GM21423 (cell line): ENCODE measurements around the gene CNR1.
"Not testable (repeated sequence)": the region's sequence is repeated elsewhere in the genome, so short reads cannot be mapped to it uniquely, and the experiment has no call there.

Experiments used
- ATAC-seq: cut with Tn5 transposase; IDR thresholded peaks from one replicate; pipeline ENCODE4 v1.9.1; 2021; ENCODE audit warnings: mild to moderate bottlenecking, moderate library complexity; ENCODE audit not compliant: unreplicated experiment

The CNR1 gene

DNA sequence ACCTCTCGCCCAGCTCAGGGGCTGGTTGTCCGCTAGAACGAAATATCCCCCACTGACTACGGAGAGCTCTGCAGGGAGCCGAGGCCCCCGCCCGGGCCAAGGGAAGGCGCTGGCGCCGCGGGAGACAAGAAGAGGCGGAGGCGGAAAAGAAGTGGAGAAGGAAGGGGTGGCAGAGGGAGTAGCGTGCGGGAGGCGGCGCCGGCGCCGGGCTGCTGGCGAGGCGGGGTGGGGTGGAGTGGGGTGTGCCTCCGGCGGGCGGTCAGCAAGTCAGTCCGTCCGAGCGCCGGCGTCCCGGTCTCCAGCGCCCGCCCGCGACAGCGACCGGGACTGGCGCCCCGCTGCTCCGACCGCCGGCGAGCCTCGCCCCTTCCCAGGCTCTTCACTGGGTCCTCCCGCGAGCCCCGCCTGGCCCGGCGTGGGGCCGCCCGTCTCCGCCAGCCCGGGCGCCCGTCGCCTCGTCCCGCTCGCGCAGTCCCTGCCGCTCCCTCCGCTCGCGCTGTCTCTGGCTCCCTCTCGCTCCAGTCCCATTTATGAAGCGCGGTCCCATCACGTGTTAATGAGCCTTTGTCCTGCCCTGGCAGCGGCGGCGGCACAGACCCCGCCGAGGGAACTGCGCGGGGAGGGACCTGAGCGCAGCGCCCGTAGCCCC, at the start of gene CNR1:
CNR1 (minus strand) TSS at position 504 of the 649 bp plus-strand sequence. CDS start 21,073 bp downstream, outside the sequence.
- peak; percentile 53 for ATAC-seq

DNA sequence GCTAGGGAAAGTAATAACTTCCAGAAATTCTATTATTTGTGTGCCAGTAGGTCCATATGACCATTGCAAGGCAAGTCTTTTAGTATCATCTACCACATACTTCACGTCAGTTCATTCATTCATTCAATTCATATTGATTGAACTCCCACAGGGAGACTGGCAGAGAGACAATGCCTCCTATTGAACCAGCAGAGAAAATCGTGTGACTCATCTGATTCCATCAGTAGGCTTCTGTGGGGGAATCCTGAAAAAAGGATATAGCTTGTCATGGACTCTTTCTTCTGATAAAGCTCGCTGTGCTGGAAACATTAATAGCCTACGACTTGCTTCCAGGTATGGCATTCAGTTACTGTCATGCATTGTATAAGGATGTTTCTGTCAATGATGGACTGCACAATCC, 45.3 kb upstream of the CNR1 start:
- no peak for ATAC-seq

DNA sequence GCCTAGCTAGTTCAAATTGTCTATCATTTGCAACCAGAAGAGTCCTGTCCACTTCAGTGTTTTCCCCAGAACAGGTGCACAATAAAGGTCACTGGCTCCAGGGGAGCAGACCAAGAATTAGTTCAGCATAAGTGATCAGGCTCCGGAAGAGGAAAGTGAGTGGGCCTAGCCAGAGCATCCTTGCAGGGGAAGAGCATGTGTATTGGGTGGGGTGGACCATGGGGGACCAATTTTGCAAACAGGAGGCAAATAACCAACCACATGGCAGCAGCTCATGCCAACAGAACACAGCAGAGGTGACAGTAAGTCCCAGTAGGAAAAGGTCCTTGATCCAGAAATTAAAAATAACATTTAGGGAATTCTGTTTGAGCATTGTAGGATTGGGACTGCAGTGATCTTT, 43.2 kb upstream of the CNR1 start:
- no peak for ATAC-seq

DNA sequence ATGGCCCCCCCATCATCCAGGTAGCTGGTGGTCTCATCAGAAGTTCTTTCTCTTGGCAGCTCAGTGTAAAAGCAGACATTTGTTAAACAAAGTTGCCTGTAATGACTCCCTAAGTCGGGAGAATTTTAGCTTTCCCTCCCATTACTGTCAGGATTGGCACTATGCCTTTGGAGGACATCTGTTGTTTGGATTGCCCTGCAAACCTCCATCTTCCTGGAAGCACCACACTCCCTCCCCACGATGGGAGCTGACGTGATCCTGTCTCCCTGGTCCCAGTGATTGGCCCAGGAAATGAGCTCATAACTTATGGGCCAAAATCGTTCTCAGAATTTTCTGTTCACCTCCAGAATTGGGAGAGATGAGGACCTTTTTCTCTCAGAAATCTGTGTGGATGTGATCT, 42.6 kb upstream of the CNR1 start:
- no peak for ATAC-seq

DNA sequence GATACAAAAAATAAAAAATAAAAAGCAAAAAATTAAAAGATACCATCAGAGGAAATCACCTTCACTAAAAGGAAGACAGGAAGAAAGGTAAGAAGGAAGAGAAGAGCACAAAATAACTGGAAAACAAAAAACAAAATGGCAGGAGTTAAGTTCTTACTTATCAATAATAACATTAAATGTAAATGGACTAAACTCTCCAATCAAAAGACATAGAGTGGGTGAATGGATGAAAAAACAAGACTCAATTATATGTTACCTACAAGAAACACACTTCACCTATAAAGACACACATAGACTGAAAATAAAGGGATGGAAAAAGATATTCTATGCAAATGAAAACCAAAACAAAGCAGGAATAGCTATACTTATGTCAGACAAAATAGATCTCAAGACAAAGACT, 35.6 kb upstream of the CNR1 start:
- not testable (repeated sequence) for ATAC-seq

DNA sequence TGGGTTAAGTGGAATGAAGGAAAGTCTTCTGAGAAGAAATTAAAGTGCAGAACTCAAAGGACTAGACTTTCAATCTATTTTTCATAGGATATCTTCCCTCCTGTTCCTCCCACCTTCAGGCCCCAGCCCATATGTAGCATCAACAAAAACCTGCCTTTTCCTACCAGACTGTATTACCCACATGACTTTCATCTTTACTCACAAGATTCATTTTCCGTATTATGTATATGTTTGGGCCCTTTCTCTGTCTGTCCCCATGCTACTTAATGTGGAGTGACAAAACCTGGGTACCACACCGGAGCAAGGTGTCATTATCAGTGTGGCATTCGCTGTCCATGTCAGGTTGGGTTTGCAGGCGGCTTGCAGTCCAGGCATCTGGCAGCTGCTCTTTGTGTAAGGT, 18.8 kb upstream of the CNR1 start:
- ATAC-seq, result no peak

DNA sequence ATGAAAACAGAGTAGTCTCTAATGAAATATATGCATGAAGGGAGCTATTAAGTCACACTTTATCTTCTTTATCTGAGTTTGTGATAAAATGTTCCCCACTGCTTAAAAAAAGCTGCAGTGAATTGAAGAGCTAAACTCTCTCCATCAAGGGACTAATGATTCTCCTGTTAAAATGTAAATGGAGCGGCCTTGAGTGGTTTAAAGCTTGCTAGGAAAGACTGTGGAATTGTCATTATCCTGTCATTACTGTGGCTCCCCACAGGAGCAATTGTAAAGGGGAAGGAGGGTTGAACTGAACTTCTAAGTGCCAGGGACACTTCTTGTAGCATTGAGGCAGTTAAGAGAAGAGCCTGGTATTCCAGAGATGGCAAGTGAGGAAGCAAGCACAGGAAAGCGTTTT, 17.3 kb upstream of the CNR1 start:
- ATAC-seq, result no peak

DNA sequence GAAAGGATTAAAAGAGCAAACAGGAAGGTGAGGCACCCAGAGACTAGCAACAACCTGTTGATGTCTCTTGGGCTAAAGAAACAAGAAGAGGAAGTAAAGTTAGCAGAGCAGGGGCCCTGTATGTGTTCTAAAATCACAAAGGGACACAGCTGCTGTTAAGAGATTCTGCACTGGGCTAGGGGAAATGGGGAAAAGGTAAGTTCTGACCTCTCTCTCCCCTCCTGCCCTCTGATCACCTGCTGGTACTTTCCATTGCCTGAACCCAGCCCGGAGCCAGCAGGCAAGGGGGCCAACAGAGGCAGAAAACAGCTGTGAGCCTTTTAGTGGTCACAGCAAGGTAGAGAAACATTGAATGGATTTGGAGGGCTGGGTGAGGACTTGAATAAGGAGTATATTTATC, 13.5 kb upstream of the CNR1 start:
- ATAC-seq, result peak; percentile 47

DNA sequence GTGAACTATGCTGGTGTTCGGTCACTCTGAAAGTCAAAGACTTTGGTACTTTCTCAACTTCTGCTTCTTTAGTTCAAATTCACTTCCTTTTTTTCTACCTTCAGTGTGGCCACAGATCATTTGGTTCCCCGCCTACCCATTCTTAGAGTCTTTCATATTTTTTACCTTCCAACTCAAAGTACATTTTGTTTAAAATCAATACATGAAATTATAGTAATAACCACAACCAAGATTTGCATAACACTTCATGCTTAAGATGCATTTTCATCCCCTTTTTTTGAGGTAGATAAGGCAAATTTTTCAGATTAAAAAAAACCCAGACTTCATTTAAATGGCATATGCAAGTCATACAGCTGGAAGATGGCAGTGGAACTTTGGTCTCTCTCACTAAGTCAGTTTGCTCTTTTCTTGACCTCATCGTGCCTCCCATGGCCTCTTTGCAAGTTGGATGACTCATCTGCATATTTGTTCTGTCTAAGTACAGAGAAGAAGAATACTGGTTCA, 11.9 kb upstream of the CNR1 start:
- ATAC-seq, result peak; percentile 62

DNA sequence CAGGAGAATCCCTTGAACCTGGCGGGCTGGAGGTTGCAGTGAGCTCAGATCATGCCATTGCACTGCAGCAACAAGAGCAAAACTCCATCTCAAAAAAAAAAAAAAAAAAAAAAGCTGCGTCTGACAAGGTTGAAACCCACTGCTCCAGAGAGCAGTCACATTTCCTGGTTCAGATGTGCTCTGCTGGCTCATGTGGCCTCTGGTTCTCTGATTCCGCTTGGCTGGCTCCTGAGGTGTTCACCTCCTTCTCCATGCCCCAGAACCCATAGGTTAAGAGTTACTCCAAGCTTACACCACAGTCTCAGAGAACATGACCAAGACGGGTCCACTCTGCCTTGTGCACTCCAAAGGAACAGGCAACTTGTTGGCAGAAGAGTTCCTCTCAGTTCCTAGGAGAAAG, 8.8 kb upstream of the CNR1 start:
- ATAC-seq, result no peak

DNA sequence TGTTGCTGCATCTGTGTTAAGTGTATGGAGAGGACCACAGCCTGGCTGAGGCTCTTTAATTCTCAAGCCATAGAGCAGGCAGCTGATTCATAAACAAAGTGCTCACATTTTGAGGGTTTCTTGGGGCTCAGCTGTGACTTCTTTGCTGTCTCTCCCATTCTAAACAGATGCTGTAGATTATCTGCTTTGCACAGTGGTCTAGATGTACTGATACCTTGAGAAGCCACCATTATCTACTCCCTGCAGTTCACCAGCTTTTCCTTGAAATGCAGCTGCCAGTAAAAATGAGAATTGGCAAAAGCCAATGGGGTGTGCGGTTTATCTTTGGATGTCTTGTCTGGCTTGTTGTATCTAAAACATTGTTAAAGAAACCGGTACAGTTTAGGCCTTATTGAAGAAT, 5.2 kb upstream of the CNR1 start:
- ATAC-seq, result no peak

DNA sequence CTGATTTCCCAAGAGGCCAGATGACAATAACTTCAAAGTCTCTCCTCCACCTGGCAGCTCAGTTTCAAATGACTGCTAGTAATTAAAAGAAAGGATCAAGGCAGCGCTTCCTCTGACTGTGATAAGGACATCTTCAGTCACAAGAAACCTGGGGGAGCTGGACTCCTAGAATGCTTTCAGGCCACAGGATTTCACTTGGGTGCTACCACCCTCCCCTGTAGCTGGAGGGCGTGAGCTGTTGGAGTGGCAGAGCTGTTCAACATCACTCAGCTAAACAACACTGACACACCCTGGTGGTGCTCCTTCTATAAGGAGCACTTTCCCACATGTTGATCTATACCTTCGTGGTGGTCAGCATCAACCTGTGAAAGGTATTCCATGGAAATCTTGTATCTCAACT, 2.2 kb upstream of the CNR1 start:
- ATAC-seq, result no peak

DNA sequence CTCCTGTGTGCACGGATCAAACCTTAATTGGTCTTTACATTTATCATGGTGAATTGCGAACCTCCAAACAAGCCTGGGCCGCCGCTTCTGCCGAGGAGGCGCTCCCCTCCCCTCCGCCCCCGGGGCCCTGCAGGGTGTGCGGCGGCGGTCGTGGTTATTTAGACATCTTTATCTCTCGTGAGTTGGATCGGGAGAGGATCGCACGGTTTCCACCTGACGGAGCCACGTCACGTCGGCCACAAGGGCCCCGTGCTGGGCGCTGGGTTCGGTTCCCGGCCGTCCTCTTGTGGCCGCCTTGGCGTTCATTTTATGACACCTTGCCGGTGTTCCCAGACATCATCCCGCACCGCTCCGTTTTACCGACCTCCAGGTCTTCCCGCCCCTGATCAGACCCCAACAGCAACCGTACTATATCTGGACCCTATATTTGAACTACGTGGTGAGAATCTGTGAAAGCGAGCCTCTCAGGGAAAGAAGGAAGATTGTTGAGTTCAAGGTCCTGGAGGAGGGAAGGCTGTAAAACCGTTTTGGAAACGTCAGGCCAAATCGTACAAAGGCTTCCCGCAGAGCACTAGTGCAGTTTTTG, 1.3 kb upstream of the CNR1 start:
- peak; percentile 5 for ATAC-seq

DNA sequence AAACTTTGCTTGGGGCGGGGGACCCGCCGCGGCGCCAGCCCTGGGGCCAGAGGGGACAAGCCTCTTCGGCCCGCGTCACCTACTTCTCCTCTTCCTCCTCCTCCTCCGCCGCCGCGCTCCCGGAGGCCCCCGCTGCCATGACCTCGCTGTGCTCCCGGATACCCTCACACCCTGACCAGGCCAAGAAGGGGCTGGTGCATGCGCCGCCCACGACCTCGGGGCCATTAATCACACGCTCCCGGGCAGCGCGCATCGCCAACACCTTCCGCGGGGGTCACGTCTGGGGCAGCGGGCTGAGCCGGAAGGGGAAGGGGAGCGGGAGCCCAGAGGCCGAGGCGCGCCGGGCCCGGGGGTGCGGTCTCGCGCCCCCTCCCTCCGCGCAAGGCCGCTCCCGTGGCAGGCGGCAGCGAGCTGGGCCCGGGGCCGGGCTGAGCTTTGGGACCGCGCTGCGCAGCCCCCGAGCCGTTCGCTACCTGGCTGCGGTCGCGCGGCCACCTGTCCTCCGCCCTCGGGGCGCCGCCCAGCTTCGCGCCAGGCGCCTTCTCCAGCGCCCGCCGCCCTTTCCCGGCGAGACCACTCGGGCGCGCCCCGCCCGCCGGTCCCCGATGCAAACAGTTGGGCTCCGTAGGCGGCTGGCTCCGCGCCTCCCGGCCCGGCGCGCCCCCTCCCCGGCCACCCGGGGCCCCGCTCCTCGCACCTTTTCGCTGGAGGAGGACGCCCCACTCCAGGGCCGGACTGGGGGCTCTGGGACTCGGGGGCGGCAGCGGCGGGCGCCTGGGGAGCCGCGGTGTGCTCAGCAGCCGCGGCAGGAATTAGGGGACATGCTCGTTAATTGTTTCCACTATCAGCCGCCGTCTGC, 575 bp upstream of the CNR1 start:
- peak; percentile 17 for ATAC-seq

DNA sequence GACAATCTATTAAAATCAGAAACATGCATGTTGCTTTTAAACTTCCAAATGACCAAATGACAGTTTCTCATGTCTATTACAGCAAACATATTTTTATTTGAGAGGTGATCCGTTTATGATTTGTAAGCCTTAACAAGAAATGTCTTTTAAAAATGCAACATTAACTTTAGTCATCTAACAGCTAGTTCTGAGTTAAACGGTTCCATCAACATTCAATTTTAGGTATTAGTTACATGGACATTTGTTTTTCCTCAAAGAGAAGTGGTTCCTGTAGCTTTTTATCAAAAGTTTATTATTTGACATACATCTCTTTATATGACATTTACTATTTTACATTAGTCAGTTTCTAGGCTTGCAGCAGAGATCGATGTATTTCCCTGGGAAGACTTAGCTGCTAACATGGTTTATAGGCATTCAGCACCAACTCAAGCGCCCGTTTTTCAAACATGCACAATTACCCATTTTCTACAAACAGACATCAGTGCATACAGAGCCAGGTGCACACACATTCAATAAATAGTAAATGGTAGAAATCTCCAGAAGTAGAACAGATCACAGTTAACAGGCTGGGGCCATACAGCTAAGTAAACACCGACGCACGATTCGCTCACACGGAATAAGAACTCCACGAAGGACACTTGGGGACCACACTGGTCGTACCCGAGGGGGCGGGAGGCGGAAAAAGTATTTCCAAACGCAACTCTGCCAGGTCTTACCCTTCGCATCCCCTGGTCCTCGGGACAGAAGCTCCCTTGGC, 882 bp downstream of the CNR1 start:
- peak; percentile 7 for ATAC-seq

DNA sequence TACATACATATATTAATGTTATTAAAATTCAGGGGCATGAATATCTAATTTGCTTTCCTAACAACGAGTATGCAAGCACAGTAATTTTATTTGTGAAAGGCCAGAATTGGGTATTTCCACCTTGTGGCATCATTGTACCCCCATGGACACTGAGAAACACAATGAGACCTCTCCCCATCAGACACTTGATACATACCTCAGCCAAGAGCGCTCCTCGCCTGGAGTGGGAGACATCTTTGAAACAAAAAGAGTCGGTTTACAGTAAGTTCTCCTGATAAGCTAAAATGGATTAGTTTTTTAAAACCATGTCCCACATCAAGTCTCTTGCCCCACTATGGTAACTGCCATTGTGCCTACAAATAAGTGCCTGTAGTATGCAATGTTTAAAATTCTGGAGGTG, 2.1 kb downstream of the CNR1 start:
- ATAC-seq, result no peak

DNA sequence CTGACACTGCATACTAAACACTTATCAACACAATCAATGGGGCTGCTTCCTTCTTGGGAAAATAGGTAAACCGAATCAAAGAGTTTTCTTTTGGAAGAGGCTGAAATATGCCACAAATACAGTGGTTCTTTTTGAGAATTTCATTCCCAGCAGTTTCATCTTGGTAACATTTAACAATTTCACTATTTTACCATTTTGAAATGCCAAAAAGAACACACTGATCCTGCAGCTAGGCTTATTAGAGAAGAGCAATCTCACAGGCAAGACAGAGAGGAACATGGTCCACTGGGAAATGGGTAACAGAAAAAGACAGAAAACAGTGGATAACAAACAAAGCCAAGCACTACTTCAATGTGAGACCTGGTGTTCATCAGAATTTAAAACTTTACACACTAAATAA, 2.5 kb downstream of the CNR1 start:
- ATAC-seq, result no peak

DNA sequence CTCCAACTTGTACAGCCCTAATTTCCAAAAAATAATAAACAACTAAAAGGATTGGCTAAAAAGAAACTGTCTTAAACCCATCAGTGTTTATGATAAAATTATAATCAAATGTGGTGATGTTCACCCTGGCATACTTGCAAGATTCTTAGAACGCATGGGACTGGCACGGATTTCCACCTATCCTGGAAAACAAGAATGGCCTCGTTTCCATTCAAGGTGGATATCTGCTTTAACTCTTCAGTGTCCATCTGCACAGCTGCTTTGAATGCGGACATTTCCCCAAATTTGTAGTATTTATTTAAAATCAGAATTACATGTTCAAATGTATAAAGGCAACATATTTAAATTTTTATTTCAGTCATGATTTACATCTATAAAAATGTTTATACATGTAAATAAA, 4.2 kb downstream of the CNR1 start:
- ATAC-seq, result no peak

DNA sequence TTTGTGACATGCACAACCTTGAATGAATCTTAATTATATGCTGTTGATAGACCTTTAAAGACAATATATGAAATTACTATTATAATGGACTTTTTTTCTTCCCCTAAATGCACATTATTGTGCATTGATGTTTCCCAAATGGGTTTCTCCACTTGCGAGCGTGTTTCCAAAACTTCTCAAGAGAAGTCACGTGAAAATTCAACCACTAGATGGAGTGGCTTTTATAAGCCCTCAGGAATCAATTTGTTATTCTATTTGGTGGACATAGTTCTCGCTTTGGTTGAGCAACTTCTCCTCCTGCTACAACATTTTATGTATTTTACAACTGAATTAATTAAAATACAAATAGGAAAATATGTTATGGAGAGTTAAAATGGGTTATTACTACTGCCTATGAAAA, 9.0 kb downstream of the CNR1 start:
- ATAC-seq, result no peak

DNA sequence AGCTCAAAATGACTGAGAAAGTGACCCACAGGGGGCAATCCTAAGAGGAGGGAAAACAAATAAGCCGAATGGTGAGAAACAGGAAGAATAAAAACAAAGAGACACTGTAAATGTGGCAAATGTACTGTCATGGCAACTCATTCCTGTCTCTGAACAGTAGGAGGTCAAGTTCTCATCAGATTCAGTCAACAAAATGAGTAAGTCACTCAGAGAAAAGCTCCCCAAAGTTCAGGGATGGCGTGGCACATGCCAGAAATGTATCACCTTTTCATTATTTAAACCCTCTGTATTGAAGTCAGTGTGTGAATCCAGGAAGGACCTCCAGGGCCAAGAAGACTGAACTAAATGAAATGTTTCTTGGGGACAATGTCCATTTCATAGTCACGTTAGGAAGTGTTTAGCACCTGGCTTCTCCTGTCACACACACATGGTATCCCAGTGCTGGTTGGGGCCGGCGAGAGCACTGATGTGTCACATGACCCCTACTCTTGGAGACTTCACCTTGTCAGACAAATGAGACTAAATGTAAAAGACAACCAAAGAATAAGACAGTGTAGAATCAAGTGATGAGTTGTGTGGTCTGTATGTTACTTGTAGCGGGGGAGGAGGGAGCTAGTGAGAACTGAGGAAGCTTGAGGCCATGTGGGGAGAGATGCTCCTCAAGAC, 20.7 kb downstream of the CNR1 start:
- no peak for ATAC-seq
